Karpas-422 (cell line): Measurements from ENCODE around the gene AP2A2. TPM values are rescaled to one million over a fixed set of nuclear protein-coding genes. Genes with fewer than 3 reads are reported as not detected.

Experiments used
- DNase-seq: peaks from one replicate; pipeline ENCODE4 v3.0.0-alpha.2; 2015
- H2AFZ ChIP-seq: fragments of 200-600 bp; sonication (generic); 2 replicates; pipeline ENCODE4 v1.6.1; 2014; ENCODE audit warnings: antibody characterized with exemption, low read length, mixed read lengths
- H3K27ac ChIP-seq: fragments of 200-600 bp; sonication (generic); 2 replicates; pipeline ENCODE4 v1.5.1; 2014; ENCODE audit warnings: mild to moderate bottlenecking, low read length, moderate library complexity
- H3K27me3 ChIP-seq: fragments of 200-600 bp; sonication (generic); 2 replicates; pipeline ENCODE4 v1.6.1; 2014; ENCODE audit warnings: low read length, mixed read lengths
- H3K36me3 ChIP-seq: fragments of 200-600 bp; sonication (generic); 2 replicates; pipeline ENCODE4 v1.6.1; 2014; ENCODE audit warnings: low read length, mixed read lengths; ENCODE audit not compliant: insufficient read depth
- H3K4me1 ChIP-seq: fragments of 200-600 bp; sonication (generic); 2 replicates; pipeline ENCODE4 v1.6.1; 2014; ENCODE audit warnings: mild to moderate bottlenecking, low read length, mixed read lengths
- H3K4me2 ChIP-seq: fragments of 200-600 bp; sonication (generic); 2 replicates; pipeline ENCODE4 v1.6.1; 2014; ENCODE audit warnings: low read length, low read depth, mild to moderate bottlenecking; ENCODE audit not compliant: poor library complexity, severe bottlenecking
- H3K4me3 ChIP-seq: fragments of 200-600 bp; sonication (generic); 2 replicates; pipeline ENCODE4 v1.5.1; 2014; ENCODE audit warnings: mild to moderate bottlenecking, antibody characterized with exemption, low read length, mixed read lengths
- H3K79me2 ChIP-seq: fragments of 200-600 bp; sonication (generic); 2 replicates; pipeline ENCODE4 v1.6.1; 2014; ENCODE audit warnings: mild to moderate bottlenecking, low read length, mixed read lengths
- H3K9ac ChIP-seq: fragments of 200-600 bp; sonication (generic); 2 replicates; pipeline ENCODE4 v1.6.0; 2014; ENCODE audit warnings: low read length
- H3K9me2 ChIP-seq: fragments of 200-600 bp; sonication (generic), shearing (Covaris generic); replicated peaks from 2 replicates; pipeline ENCODE4 v1.6.0; 2014; ENCODE audit warnings: mild to moderate bottlenecking, low read length, moderate library complexity; ENCODE audit not compliant: insufficient read depth
- H3K9me3 ChIP-seq: fragments of 300-700, 200-600 bp; sonication (generic); 2 replicates; pipeline ENCODE4 v1.6.1; 2014; ENCODE audit warnings: low read length, mixed read lengths
- H4K20me1 ChIP-seq: fragments of 200-600 bp; sonication (generic); 2 replicates; pipeline ENCODE4 v1.6.1; 2014; ENCODE audit warnings: mild to moderate bottlenecking, antibody characterized with exemption, low read length, low read depth; ENCODE audit not compliant: insufficient read depth
- total RNA-seq: library from RNA; depleted of rRNA; stranded (reverse); fragments of >200 nt; shearing (Covaris generic); gene quantifications from 2 replicates; pipeline ENCODE4 v1.2.3, GENCODE V29; 2014; ENCODE audit warnings: low replicate concordance

Gene AP2A2
- total RNA-seq, 1 experiment from 2014 or later = 34.6 TPM

GRCh38 chr11:1025410-1026162, 99.9 kb downstream of the AP2A2 start:
- Histone ChIP-seq H3K4me2 (no peak overlapping the region), H3K79me2 (no peaks in the 10 kb centered on the region), H3K9me2 (no peaks in the 10 kb centered on the region), H3K4me3 (no peak overlapping the region), H3K4me1 (no peaks in the 10 kb centered on the region), H4K20me1 (0 out of 2 replicates have a peak, but pooled peaks cover 3% of the 10 kb centered on the region), H3K9ac (no peak overlapping the region), H3K9me3 (no peaks in the 10 kb centered on the region), H3K27me3 (no peaks in the 10 kb centered on the region), H3K27ac (no peak overlapping the region), H2AFZ (no peak overlapping the region), H3K36me3 (no peaks in the 10 kb centered on the region)
- peak; percentile 48 for DNase-seq

GRCh38 chr11:1026163-1026450, 100.4 kb downstream of the AP2A2 start:
- H3K4me3 ChIP-seq = no peak overlapping the region
- H3K9me3 ChIP-seq = no peaks in the 10 kb centered on the region
- H3K9me2 ChIP-seq = no peaks in the 10 kb centered on the region
- H3K4me2 ChIP-seq = no peak overlapping the region
- no peaks in the 10 kb centered on the region for H3K79me2 ChIP-seq
- H3K27me3 ChIP-seq = no peaks in the 10 kb centered on the region
- no peak for DNase-seq
- H3K36me3 ChIP-seq = no peaks in the 10 kb centered on the region
- H3K9ac ChIP-seq = no peak overlapping the region
- H4K20me1 ChIP-seq = 0 out of 2 replicates have a peak, but pooled peaks cover 3% of the 10 kb centered on the region
- no peaks in the 10 kb centered on the region for H3K4me1 ChIP-seq
- H3K27ac ChIP-seq = no peak overlapping the region
- H2AFZ ChIP-seq = no peak overlapping the region

GRCh38 chr11:1026641-1027482, 101.2 kb downstream of the AP2A2 start:
- H4K20me1 ChIP-seq = 0 out of 2 replicates have a peak, but pooled peaks cover 3% of the 10 kb centered on the region
- H3K27ac ChIP-seq = no peak overlapping the region
- no peak overlapping the region for H3K4me2 ChIP-seq
- no peak overlapping the region for H2AFZ ChIP-seq
- no peaks in the 10 kb centered on the region for H3K9me2 ChIP-seq
- H3K79me2 ChIP-seq = no peaks in the 10 kb centered on the region
- H3K27me3 ChIP-seq = no peaks in the 10 kb centered on the region
- DNase-seq = no peak
- H3K9ac ChIP-seq = no peak overlapping the region
- no peaks in the 10 kb centered on the region for H3K36me3 ChIP-seq
- no peak overlapping the region for H3K4me3 ChIP-seq
- no peaks in the 10 kb centered on the region for H3K9me3 ChIP-seq
- H3K4me1 ChIP-seq = no peaks in the 10 kb centered on the region

- Histone ChIP-seq H3K9me3 (no peaks in the 10 kb centered on the region), H3K79me2 (no peaks in the 10 kb centered on the region)
Measured at GRCh38 chr11:1027483-1028290, 102.0 kb downstream of the AP2A2 start.

GRCh38 chr11:1028291-1028540, 102.5 kb downstream of the AP2A2 start:
- Histone ChIP-seq H3K9me2 (no peaks in the 10 kb centered on the region), H3K9ac (no peak overlapping the region), H3K36me3 (no peaks in the 10 kb centered on the region), H3K79me2 (no peaks in the 10 kb centered on the region), H3K9me3 (no peaks in the 10 kb centered on the region), H3K4me3 (no peak overlapping the region), H3K4me1 (no peaks in the 10 kb centered on the region), H3K27me3 (no peaks in the 10 kb centered on the region), H4K20me1 (peaks cover 6% of the 10 kb centered on the region; the same call in 1 of the 2 replicates), H2AFZ (no peak overlapping the region), H3K4me2 (no peak overlapping the region), H3K27ac (no peak overlapping the region)
- no peak for DNase-seq

More at GRCh38 chr11:1027483-1028290, 102.0 kb downstream of the AP2A2 start:
- no peak overlapping the region for H3K4me2 ChIP-seq
- H3K4me1 ChIP-seq = no peaks in the 10 kb centered on the region
- no peak for DNase-seq
- no peaks in the 10 kb centered on the region for H3K27me3 ChIP-seq
- H3K4me3 ChIP-seq = no peak overlapping the region
- H4K20me1 ChIP-seq = peaks cover 6% of the 10 kb centered on the region; the same call in 1 of the 2 replicates
- H3K27ac ChIP-seq = no peak overlapping the region
- no peaks in the 10 kb centered on the region for H3K9me2 ChIP-seq
- no peak overlapping the region for H2AFZ ChIP-seq
- H3K9ac ChIP-seq = no peak overlapping the region
- H3K36me3 ChIP-seq = no peaks in the 10 kb centered on the region

GRCh38 chr11:1028616-1029015, 102.9 kb downstream of the AP2A2 start:
- H3K4me3 ChIP-seq = no peak overlapping the region
- no peak for DNase-seq

GRCh38 chr11:1029051-1029450, 103.4 kb downstream of the AP2A2 start:
- H3K9me3 ChIP-seq = no peaks in the 10 kb centered on the region
- no peaks in the 10 kb centered on the region for H3K4me1 ChIP-seq
- H3K36me3 ChIP-seq = no peaks in the 10 kb centered on the region
- H3K9me2 ChIP-seq = no peaks in the 10 kb centered on the region
- H3K9ac ChIP-seq = no peak overlapping the region
- no peak overlapping the region for H3K4me2 ChIP-seq
- H3K4me3 ChIP-seq = no peak overlapping the region
- no peaks in the 10 kb centered on the region for H3K27me3 ChIP-seq
- no peaks in the 10 kb centered on the region for H3K79me2 ChIP-seq
- no peak overlapping the region for H2AFZ ChIP-seq
- DNase-seq = no peak
- H4K20me1 ChIP-seq = peaks cover 6% of the 10 kb centered on the region; the same call in 1 of the 2 replicates
- H3K27ac ChIP-seq = no peak overlapping the region

More at GRCh38 chr11:1028616-1029015, 102.9 kb downstream of the AP2A2 start:
- no peaks in the 10 kb centered on the region for H3K4me1 ChIP-seq
- H4K20me1 ChIP-seq = peaks cover 6% of the 10 kb centered on the region; the same call in 1 of the 2 replicates
- H3K9ac ChIP-seq = no peak overlapping the region
- H3K36me3 ChIP-seq = no peaks in the 10 kb centered on the region
- no peak overlapping the region for H2AFZ ChIP-seq
- no peak overlapping the region for H3K27ac ChIP-seq
- H3K9me2 ChIP-seq = no peaks in the 10 kb centered on the region
- H3K27me3 ChIP-seq = no peaks in the 10 kb centered on the region
- no peaks in the 10 kb centered on the region for H3K9me3 ChIP-seq
- no peaks in the 10 kb centered on the region for H3K79me2 ChIP-seq
- H3K4me2 ChIP-seq = no peak overlapping the region

GRCh38 chr11:1029654-1030053, 104.0 kb downstream of the AP2A2 start:
- Histone ChIP-seq H3K9ac (no peak overlapping the region), H3K36me3 (no peaks in the 10 kb centered on the region), H3K4me1 (no peaks in the 10 kb centered on the region), H3K9me2 (no peaks in the 10 kb centered on the region), H3K4me3 (no peak overlapping the region), H3K27ac (no peak overlapping the region), H4K20me1 (peaks cover 6% of the 10 kb centered on the region; the same call in 1 of the 2 replicates), H2AFZ (no peak overlapping the region), H3K4me2 (no peak overlapping the region), H3K9me3 (no peaks in the 10 kb centered on the region), H3K79me2 (no peaks in the 10 kb centered on the region), H3K27me3 (no peaks in the 10 kb centered on the region)
- peak; percentile 44 for DNase-seq
